Esophagus muscularis mucosa (tissue), 4 donors: ENCODE measurements around the gene ARHGAP40. TPM values are rescaled to one million over a fixed set of nuclear protein-coding genes. Genes with fewer than 3 reads are reported as not detected.

Experiments
- DNase-seq: peaks from one replicate; pipeline ENCODE4 v3.0.0-alpha.2; 2017; ENCODE audit errors: extremely low spot score
- H3K27ac ChIP-seq, 4 donors: fragments of 200-600 bp; sonication (generic); replicated peaks in 1 of 4; 1 replicate in 3 of 4; 2 replicates in 1 of 4; pipeline ENCODE4 v1.5.1; 2016 to 2019; ENCODE audit warnings: mild to moderate bottlenecking in 1 of 4
- H3K27me3 ChIP-seq, 4 donors: fragments of 200-600 bp; sonication (generic); one replicate each; pipeline versions ENCODE4 v1.5.1 to v1.6.0; 2016 to 2019
- H3K36me3 ChIP-seq, 4 donors: fragments of 200-600 bp; sonication (generic); one replicate each; pipeline ENCODE4 v1.5.1; 2016 to 2019
- H3K4me1 ChIP-seq, 4 donors: fragments of 200-600 bp; sonication (generic); one replicate each; pipeline ENCODE4 v1.5.1; 2016 to 2019
- H3K4me3 ChIP-seq, 4 donors: fragments of 200-600 bp; sonication (generic); 1 replicate in 2 of 4; 2 replicates in 2 of 4; pipeline ENCODE4 v1.5.1; 2016 to 2019; ENCODE audit warnings: mild to moderate bottlenecking in 4 of 4, moderate library complexity in 1 of 4
- H3K9me3 ChIP-seq, 4 donors: fragments of 200-600 bp; sonication (generic); 1 replicate in 3 of 4; 2 replicates in 1 of 4; pipeline ENCODE4 v1.5.1; 2016 to 2019
- EP300 ChIP-seq: sonication (generic); formaldehyde crosslinking; IDR thresholded peaks from one replicate; pipeline ENCODE4 v1.6.1; 2017; ENCODE audit warnings: antibody characterized with exemption
- POLR2A ChIP-seq: fragments of 450-650 bp; IDR thresholded peaks from one replicate; pipeline ENCODE4 v1.6.1; 2017; ENCODE audit warnings: antibody characterized with exemption, moderate library complexity, mild to moderate bottlenecking, low read depth
- POLR2AphosphoS5 ChIP-seq, 2 donors: sonication (generic); formaldehyde crosslinking; IDR thresholded peaks; one replicate each; pipeline ENCODE4 v1.6.1; 2017; ENCODE audit warnings: antibody characterized with exemption in 2 of 2
- WGBS: methylation state at CpG from one replicate; pipeline ENCODE4 v1.1.5; 2018; 5-methylcytosine and 5-hydroxymethylcytosine counted together
- intact Hi-C: fragments of 100-400 bp; cut with DNase I; formaldehyde crosslinking; loops from one replicate; pipeline ENCODE4 v1.15.1; 2023
- total RNA-seq, 4 donors: library from RNA; depleted of rRNA; stranded (reverse); fragments of >200 nt; gene quantifications; one replicate each; pipeline versions ENCODE4 v1.1.0 to v1.2.1, GENCODE V29; 2016
- TF ChIP-seq, protein P1 (sequence below), 3 experiments: fragments of 200-600 bp in 2 of 3; fragments of 450-650 bp in 1 of 3; sonication (generic) in 2 of 3; IDR thresholded peaks; one replicate each; pipeline ENCODE4 v1.5.1; 2017 to 2019; ENCODE audit warnings: antibody characterized with exemption in 3 of 3, mild to moderate bottlenecking in 2 of 3, moderate library complexity in 1 of 3

ARHGAP40 gene
- total RNA-seq, 4 donors from 2014 or later = 0.42 TPM; not detected in 3

DNA sequence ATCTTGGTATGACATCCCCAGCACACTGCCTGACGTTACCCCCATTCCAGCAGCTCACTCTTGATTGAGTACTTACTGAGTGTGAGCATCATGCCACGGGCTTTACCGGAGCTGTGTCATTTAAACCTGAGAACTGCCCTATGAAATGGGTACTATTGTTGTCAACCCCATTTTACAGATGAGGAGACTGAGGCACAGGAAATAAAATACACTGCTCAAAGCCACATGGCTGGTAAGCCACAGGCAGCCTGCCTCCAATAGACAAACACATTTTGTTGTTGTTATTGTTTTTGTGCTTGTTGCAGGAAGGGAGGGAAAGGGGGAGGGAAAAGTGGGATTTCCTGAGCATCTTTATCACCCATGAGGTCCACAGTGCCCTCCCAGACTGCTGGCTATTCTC is 69.2 kb downstream of the ARHGAP40 start:
- no peaks in the 10 kb centered on the region for H3K9me3 ChIP-seq
- WGBS = 69% methylated on average over 3 of the region's 3 CpGs
- no peak for DNase-seq
- H3K27ac ChIP-seq = no peak overlapping the region
- H3K27me3 ChIP-seq = peaks cover 0 to 84% (median 12%) of the 10 kb centered on the region in 4 donors
- peaks cover 13 to 28% (median 15%) of the 10 kb centered on the region in 4 donors for H3K4me1 ChIP-seq
- intact Hi-C loops = no loop called here
- no peaks in the 10 kb centered on the region for H3K36me3 ChIP-seq
- no peak overlapping the region for H3K4me3 ChIP-seq
- TF ChIP-seq POLR2A (no peak), POLR2AphosphoS5 (IDR thresholded peaks at IDR 0.05) (no peak), EP300 (no peak)
- TF ChIP-seq, protein P1, sequence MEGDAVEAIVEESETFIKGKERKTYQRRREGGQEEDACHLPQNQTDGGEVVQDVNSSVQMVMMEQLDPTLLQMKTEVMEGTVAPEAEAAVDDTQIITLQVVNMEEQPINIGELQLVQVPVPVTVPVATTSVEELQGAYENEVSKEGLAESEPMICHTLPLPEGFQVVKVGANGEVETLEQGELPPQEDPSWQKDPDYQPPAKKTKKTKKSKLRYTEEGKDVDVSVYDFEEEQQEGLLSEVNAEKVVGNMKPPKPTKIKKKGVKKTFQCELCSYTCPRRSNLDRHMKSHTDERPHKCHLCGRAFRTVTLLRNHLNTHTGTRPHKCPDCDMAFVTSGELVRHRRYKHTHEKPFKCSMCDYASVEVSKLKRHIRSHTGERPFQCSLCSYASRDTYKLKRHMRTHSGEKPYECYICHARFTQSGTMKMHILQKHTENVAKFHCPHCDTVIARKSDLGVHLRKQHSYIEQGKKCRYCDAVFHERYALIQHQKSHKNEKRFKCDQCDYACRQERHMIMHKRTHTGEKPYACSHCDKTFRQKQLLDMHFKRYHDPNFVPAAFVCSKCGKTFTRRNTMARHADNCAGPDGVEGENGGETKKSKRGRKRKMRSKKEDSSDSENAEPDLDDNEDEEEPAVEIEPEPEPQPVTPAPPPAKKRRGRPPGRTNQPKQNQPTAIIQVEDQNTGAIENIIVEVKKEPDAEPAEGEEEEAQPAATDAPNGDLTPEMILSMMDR (IDR thresholded peaks at IDR 0.05) = no peak

DNA sequence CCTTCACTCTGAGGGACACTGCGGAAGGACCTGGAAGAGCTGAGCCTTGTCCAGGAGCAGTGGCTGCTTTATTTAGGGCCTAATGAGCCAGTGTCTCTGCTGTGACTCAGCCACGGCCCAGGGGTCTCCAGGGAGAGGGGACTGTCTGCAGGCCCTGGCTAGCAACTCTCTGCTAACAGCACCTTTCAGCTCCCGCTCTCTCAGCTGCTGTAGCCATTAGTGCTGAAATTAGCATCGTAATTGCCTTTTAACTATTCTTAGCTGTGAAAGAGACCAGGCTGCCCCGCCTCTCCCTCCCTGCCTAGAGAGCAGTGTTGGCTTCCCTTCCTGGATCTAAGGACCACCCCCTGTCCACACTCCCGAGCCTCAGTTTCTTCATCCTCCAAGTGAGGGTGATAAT is 69.6 kb downstream of the ARHGAP40 start:
- intact Hi-C loops = no loop called here
- H3K4me1 ChIP-seq = peaks cover 13 to 26% (median 15%) of the 10 kb centered on the region in 4 donors
- WGBS = 25% methylated on average over 6 of the region's 6 CpGs
- H3K36me3 ChIP-seq = no peaks in the 10 kb centered on the region
- H3K4me3 ChIP-seq = no peak overlapping the region
- TF ChIP-seq EP300 = no peak
- no peak for DNase-seq
- no peak overlapping the region for H3K27ac ChIP-seq
- peaks cover 0 to 88% (median 12%) of the 10 kb centered on the region in 4 donors for H3K27me3 ChIP-seq
- H3K9me3 ChIP-seq = no peaks in the 10 kb centered on the region

DNA sequence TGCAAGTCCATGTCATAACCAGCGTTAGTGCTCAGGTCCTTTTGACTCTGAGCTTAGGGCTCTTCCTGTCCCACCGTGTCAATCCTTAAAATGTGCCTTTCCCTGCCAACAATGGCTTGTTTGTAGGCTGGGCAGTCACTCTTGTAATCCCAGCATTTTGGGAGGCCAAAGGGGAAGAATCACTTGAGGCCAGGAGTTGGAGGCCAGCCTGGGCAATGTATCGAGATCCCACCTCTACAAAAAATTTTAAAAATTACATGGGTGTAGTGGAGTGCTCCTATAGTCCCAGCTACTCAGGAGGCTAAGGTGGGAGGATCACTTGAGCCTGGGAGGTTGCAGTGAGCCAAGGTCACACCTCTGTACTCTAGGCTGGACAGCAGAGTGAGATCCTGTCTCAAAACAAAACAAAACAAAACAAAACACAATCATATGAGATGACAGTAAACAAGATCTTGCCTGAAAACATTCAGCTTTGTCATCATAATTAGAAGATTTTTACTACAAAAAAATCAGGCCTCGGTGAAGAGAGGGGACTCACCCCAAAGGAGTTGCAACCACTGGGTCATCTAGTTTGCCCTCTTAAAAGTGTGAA is 70.2 kb downstream of the ARHGAP40 start:
- Histone ChIP-seq H3K9me3 (no peaks in the 10 kb centered on the region), H3K4me3 (no peak overlapping the region), H3K27ac (no peak overlapping the region), H3K36me3 (no peaks in the 10 kb centered on the region), H3K27me3 (peaks cover 0 to 89% (median 12%) of the 10 kb centered on the region in 4 donors), H3K4me1 (peaks cover 13 to 21% (median 15%) of the 10 kb centered on the region in 4 donors)
- 58% methylated on average over 4 of the region's 4 CpGs for WGBS
- no peak for DNase-seq
- TF ChIP-seq EP300 = no peak
- no peak for TF ChIP-seq POLR2A
- TF ChIP-seq, protein P1 (IDR thresholded peaks at IDR 0.05) = no peak
- no peak for TF ChIP-seq POLR2AphosphoS5 (IDR thresholded peaks at IDR 0.05)
- intact Hi-C loops = no loop called here

DNA sequence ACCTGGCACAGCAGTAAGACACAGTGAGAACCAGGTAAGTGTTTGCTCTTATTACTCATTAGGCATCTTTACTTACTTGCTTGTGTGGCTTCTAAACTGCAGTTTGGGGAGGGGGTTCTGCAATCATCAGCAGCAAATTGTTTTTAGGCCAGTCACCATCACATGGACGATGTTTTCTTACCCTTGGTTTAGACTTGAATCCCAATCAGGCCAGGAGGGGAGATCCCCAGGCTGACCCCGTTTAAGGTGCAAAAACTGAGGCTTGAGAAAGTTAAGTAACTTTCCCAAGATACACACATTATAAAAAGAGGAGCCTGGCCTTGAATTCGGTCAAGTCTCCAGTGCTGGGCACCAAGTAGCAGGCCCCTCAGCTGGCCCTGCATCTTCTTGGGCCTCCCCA is 70.9 kb downstream of the ARHGAP40 start:
- no peak overlapping the region for H3K27ac ChIP-seq
- TF ChIP-seq POLR2AphosphoS5 (IDR thresholded peaks at IDR 0.05) = no peak
- TF ChIP-seq, protein P1 (IDR thresholded peaks at IDR 0.05) = no peak
- DNase-seq = no peak
- H3K4me1 ChIP-seq = peaks cover 13 to 21% (median 15%) of the 10 kb centered on the region in 4 donors
- 75% methylated on average over 3 of the region's 3 CpGs for WGBS
- H3K9me3 ChIP-seq = no peaks in the 10 kb centered on the region
- no peak overlapping the region for H3K4me3 ChIP-seq
- H3K36me3 ChIP-seq = no peaks in the 10 kb centered on the region
- peaks cover 0 to 85% (median 12%) of the 10 kb centered on the region in 4 donors for H3K27me3 ChIP-seq
- intact Hi-C loops = no loop called here

DNA sequence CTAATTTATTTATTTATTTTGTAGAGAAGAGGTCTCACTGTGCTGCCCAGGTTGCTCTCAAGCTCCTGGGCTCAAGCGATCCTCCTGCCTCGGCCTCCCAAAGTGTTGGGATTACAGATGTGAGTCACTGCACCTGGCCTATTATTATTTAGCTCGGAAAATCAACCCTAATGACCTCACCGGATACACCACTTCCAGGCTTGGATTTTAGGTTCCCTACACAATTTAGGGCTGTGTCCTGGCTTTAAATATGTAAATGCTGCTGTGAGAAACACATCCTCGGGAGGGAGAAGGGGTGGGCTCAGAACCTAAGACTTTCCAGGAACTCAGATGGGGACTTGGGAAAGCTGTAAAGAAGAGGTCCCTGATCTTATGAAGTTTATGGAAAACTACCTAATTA is 71.7 kb downstream of the ARHGAP40 start:
- no peaks in the 10 kb centered on the region for H3K36me3 ChIP-seq
- H3K27me3 ChIP-seq = peaks cover 0 to 79% (median 12%) of the 10 kb centered on the region in 4 donors
- no peak overlapping the region for H3K4me3 ChIP-seq
- H3K27ac ChIP-seq = no peak overlapping the region
- TF ChIP-seq EP300 (no peak), POLR2A (no peak), POLR2AphosphoS5 (IDR thresholded peaks at IDR 0.05) (no peak)
- TF ChIP-seq, protein P1 (IDR thresholded peaks at IDR 0.05) = no peak
- peaks cover 13 to 21% (median 15%) of the 10 kb centered on the region in 4 donors for H3K4me1 ChIP-seq
- WGBS = 37% methylated on average over 5 of the region's 5 CpGs
- no peak for DNase-seq
- no peaks in the 10 kb centered on the region for H3K9me3 ChIP-seq
- intact Hi-C loops = no loop called here
